Cardiac fibroblast (primary cell): ENCODE data around the gene MAB21L1.

Experiments
- DNase-seq, 2 donors: peaks; one replicate each; pipeline versions ENCODE4 v3.0.0 to v3.0.0-alpha.2; 2010; ENCODE audit warnings: low read depth in 2 of 2
- H3K4me3 ChIP-seq, 2 donors: replicated peaks in 1 of 2; 1 replicate in 1 of 2; 2 replicates in 1 of 2; pipeline ENCODE4 v1.5.1; 2011; ENCODE audit warnings: low read depth in 2 of 2, low read length in 2 of 2, mild to moderate bottlenecking in 2 of 2, moderate library complexity in 1 of 2
- CTCF ChIP-seq: IDR thresholded peaks from one replicate; pipeline ENCODE4 v1.5.1; 2011; ENCODE audit warnings: low read depth, mild to moderate bottlenecking, low read length, inconsistent platforms

MAB21L1 gene

GRCh38 chr13:35481777-35482176 lies 5.3 kb upstream of the MAB21L1 start:
- no peak for DNase-seq
- H3K4me3 ChIP-seq: no peak overlapping the region
- TF ChIP-seq CTCF: no peak

- TF ChIP-seq CTCF: no peak
- DNase-seq: no peak
- H3K4me3 ChIP-seq: no peak overlapping the region
Measured at GRCh38 chr13:35480346-35480745, 3.9 kb upstream of the MAB21L1 start.

- no peak for DNase-seq
- TF ChIP-seq CTCF: no peak
- H3K4me3 ChIP-seq: no peak overlapping the region
Measured at GRCh38 chr13:35479706-35480105, 3.2 kb upstream of the MAB21L1 start.

- no peak for TF ChIP-seq CTCF
- no peak overlapping the region for H3K4me3 ChIP-seq
- no peak for DNase-seq
Measured at GRCh38 chr13:35479038-35479492, 2.6 kb upstream of the MAB21L1 start.

GRCh38 chr13:35478271-35479037 lies 2.0 kb upstream of the MAB21L1 start:
- DNase-seq: no peak
- H3K4me3 ChIP-seq: no peak overlapping the region
- TF ChIP-seq CTCF: no peak

- DNase-seq: no peak
- H3K4me3 ChIP-seq: no peak overlapping the region
- no peak for TF ChIP-seq CTCF
Measured at GRCh38 chr13:35477386-35477946, 977 bp upstream of the MAB21L1 start.
